Activated CD8-positive, alpha-beta memory T cell treated with anti-CD3 and anti-CD28 coated beads, Interleukin-2, amount 50 U/mL, for 24 hours (primary cell): ENCODE results near the gene EIF4EBP3.

Experiments
- DNase-seq: peaks from one replicate; pipeline ENCODE4 v3.0.0-alpha.2; 2020; ENCODE audit errors: extremely low read depth

The EIF4EBP3 gene

GRCh38 chr5:140547508-140548299 lies at the start of gene EIF4EBP3:
Gene EIF4EBP3, plus strand, starts transcription at chr5:140547662. Its CDS starts 76 bp downstream, at chr5:140547738.
- DNase-seq, result peak; percentile 62

DNA sequence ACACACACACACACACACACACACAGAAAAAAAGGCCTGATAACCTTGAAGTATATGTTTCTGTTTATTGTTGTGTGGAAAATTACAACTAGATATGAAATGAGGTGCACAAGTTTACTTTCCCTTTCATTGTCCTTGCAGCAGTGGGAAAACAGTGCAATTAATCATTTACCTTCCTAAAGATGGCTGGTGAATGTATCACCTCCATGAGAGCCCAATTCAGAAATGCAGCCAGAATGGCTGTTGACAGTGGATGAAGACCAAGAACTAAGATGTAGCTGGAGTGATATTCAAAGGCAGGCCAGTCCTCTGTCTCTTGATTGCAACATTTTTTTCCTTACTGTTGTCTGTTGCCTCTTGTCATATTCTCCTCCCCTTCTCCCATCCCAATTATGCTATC lies 49.6 kb upstream of the EIF4EBP3 start:
- no peak for DNase-seq

GRCh38 chr5:140498591-140498990 lies 48.9 kb upstream of the EIF4EBP3 start:
- no peak for DNase-seq

DNA sequence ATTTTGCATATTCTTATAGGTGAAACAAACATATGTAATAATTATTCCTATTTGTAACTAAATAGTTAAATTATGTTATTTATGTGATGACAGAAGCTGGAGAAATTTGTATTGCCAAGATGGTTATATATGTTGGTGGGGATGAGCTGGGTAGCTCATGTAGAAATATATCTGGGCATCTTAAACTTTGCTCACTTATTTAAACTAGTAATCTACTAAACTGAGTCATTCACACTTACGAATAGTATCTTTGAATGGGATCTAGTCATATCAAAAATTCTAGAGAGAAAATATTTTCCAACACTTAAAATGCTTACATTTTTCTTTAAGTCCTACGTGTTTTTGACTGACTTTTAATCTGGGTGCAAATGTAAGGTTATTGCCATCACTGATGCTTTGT lies 44.6 kb upstream of the EIF4EBP3 start:
- no peak for DNase-seq

DNA sequence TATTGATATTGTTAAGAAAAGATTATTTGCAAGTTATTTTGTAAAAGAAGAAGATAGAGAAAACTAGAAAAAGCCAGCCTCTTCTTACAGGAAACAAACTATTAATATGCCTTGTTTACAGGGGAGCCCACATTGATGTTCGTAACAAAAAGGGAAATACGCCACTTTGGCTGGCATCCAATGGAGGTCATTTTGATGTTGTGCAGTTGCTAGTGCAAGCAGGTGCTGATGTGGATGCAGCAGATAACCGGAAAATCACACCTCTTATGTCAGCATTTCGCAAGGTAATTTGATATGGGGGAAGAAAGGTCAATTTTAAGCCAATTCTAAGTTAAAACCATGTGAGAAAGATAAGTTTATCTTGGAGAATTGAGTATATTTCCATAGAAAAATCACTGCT lies 37.6 kb upstream of the EIF4EBP3 start:
- DNase-seq, result no peak

- DNase-seq, result no peak
Observed at GRCh38 chr5:140513124-140513523, 34.3 kb upstream of the EIF4EBP3 start.

DNA sequence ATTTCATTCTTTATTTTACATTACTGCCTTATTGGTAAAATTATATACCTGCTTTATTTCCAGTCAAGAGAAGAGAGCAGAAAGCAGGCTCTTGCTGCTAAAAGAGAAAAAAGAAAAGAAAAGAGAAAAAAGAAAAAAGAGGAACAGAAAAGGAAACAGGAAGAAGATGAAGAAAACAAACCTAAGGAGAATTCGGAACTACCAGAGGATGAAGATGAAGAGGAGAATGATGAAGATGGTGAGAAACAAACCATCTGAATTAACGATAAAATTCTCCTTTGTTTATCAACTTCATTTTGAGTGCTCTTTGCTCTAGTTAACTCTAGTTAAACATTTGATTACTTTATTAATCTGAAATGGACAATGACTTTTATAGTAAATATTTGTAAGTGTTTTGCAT lies 23.5 kb upstream of the EIF4EBP3 start:
- no peak for DNase-seq

DNA sequence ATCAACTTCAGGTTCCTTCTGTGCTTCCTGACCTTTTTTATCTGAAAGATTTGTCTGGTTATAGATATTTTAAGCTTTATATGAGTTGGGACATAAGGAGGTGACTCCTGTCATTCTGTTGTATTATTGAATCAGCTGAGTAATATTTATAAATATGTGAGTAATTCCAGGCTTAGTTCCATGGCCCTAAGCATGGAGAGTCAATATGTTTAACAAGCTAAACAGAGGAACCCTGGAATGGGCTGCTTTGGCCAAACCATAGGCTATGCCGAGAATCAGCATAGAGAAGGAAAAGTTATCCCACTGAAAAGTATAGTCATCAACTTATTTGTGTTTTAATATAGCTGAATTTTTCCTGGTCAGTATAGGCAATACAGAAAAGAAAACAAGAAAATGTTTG lies 7.2 kb upstream of the EIF4EBP3 start:
- no peak for DNase-seq

DNA sequence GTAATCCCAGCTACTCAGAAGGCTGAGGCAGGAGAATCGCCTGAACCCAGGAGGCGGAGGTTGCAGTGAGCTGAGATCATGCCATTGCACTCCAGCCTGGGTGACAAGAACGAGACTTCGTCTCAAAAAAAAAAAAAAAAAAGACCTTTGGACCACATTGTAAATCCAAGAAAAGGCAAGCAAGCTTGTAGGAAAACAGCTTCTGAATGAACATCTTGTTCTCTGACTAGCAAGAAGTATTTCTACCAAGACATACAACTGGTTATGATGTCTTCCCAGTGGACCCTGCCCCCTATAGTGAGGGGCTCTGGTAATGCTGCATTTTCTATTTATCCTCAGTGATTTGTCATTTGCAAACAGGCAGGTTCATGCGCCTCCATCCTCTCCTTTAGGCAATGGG lies 4.5 kb upstream of the EIF4EBP3 start:
- DNase-seq, result no peak

DNA sequence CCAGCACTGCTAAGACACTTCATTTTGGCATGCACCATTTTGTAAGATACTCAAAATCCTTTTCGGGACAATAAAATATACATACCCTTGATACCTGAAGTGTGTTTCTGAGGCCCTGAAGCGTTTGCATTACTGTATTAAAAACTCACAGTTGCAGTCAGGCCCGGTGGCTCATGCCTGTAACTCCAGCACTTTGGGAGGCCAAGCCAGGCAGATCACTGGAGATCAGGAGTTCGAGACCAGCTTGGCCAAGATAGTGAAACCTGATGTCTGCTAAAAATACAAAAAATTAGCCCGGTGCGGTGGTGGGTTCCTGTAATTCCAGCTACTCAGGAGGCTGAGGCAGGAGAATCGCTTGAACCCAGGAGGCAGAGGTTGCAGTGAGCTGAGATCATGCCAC lies 2.5 kb upstream of the EIF4EBP3 start:
- DNase-seq, result no peak

DNA sequence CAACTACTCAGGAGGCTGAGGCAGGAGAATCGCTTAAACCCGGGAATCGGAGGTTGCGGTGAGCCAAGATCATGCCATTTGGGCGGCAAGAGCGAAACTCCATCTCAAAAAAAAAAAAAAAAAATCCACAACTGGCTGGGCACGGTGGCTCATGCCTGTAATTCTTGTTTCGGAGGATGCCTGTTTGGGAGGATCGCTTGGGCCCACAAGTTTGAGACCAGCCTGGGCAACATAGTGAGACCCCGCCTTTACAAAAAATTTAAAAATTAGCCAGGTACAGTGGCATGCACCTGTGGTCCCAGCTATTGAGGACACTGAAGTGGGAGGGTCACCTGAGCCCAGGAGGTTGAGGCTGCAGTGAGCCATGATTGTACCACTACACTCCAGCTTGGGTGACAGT lies 1.9 kb upstream of the EIF4EBP3 start:
- DNase-seq, result no peak

DNA sequence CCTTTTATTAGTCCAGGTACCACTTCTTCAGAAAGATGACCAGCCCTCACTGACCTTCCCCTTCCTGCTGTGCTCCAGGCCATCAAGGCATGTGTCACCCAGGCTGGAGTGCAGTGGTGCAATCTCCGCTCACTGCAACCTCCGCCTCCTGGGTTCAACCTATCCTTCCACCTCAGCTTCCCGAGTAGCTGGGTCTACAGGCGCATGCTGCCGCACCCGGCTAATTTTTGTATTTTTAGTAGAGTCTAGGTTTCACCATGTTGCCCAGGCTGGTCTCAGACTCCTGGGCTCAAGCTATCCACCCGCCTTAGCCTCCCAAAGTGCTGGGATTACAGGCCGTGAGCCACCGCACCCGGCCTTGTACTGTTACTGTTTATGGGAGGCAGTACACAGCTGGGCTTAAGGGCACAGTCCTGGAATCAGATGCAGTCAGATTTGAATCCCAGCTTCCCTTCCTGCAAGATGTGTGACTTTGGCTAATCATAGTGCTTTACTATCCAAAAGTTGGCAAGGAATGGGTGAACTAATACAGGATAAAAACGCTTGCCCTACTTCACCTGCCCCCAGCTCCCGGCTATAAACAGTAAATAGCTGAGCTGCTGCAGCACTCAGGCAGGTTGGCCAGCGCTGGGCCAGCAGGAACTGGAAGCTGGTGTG lies 483 bp upstream of the EIF4EBP3 start:
- no peak for DNase-seq

- DNase-seq, result no peak
Observed at GRCh38 chr5:140548300-140548688, 832 bp downstream of the EIF4EBP3 start.

DNA sequence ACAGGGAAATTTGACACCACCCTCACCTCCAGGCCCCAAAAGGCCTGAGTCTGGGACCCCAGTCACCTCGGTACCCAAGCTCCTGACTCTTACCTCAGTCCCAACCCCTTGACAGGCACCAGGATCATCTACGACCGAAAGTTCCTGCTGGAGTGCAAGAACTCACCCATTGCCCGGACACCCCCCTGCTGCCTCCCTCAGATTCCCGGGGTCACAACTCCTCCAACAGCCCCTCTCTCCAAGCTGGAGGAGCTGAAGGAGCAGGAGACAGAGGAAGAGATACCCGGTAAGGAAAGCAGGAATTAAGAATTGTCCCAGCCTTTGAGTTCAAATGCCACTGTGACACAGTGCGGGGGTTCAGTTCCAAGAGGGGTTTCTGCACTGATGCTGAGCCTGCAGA lies 1.3 kb downstream of the EIF4EBP3 start:
- no peak for DNase-seq

DNA sequence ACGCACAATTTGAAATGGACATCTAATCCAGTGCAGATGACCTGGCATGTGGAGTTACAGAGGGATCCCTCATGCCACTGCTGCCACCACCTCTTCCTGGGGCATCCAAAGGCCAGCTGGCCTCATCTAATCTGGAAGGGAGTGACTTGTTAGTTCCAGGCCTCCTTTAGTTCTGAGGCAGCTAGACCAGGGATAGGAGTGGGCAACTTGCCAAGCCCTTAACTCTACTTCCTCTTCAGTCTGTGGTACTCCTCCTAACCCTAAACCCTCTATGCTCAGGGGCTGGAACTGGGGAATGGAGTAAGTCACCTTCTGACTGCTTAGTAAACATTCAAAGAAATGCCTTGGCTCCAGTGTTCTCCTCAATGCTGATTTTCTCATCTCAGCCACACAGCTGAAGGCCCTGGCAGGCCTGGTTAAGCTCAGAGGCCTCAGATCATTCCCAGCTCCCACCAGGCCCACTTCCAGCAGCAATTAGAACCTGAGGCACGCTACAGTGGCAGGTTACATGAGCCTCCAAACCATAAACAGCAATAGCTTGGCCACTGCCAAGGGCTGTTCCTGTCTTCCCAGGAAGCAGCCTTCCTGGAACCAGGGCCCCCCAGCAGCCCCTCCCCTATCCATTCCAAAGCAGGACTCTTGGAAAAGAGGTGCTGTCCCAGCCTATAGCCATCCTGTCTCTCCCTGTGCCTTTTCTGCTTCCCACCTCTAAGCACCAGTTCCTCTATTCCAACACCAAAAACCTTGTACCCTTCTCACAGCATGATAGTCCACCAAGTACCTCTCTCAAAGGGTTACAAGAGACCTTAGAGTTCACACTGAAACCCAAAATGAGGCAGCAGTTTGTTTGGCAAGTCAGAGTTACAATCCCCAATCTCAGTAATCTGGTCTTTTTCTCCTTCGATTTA lies 2.0 kb downstream of the EIF4EBP3 start:
- DNase-seq, result no peak

GRCh38 chr5:140550147-140551079 lies 3.0 kb downstream of the EIF4EBP3 start:
- DNase-seq, result no peak

GRCh38 chr5:140551872-140552271 lies 4.4 kb downstream of the EIF4EBP3 start:
- DNase-seq, result no peak

GRCh38 chr5:140553657-140554056 lies 6.2 kb downstream of the EIF4EBP3 start:
- no peak for DNase-seq

- DNase-seq, result no peak
Observed at GRCh38 chr5:140554454-140554853, 7.0 kb downstream of the EIF4EBP3 start.

DNA sequence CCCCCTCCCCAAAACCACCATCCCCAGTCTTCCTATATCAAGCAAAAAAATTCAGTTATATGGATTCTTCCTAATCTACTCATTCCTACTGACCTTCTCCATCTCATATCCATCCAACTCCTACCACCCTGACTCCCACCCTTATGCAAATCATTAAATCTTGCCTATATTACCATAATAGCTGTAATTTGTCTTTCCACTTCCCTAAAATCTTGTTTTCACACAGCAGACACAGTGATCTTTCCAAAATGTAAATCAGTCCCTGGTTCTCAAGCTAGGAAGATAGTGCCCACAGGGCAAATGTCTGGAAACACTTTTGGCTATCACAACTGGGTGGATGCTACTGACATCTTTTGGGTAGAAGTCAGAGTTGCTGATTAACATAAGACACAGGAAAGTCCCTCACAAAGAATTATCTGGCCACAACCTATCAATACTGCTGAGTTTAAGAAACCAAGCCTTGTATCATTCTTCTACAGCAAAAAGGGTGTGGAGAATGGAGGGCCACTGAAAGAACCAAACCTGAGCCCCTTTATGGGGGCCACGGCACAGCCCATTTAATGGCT lies 8.4 kb downstream of the EIF4EBP3 start:
- no peak for DNase-seq

DNA sequence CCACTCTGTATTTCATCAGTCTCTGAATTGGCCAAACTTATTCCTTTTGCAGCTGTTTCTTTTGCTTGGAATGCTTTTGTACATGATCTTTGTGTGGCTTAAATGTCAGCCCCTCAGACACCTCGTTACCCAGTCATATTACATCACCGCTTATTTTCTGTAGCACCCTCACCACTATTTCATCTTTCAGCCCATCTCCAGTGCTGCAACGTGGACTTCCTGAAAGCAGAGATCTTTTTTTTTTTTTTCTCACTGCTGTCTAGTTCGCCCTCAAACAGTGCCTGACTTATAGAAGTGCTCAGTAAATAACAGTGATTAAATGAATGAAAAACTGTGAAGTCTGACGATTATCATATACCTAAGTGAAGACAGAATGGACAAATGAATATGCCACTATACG lies 9.0 kb downstream of the EIF4EBP3 start:
- DNase-seq, result no peak
